ENCODE data around the gene ARF1.
"Not testable (repeated sequence)": the region's sequence is repeated elsewhere in the genome, so short reads cannot be mapped to it uniquely, and the experiment has no call there.

Gene ARF1

DNA sequence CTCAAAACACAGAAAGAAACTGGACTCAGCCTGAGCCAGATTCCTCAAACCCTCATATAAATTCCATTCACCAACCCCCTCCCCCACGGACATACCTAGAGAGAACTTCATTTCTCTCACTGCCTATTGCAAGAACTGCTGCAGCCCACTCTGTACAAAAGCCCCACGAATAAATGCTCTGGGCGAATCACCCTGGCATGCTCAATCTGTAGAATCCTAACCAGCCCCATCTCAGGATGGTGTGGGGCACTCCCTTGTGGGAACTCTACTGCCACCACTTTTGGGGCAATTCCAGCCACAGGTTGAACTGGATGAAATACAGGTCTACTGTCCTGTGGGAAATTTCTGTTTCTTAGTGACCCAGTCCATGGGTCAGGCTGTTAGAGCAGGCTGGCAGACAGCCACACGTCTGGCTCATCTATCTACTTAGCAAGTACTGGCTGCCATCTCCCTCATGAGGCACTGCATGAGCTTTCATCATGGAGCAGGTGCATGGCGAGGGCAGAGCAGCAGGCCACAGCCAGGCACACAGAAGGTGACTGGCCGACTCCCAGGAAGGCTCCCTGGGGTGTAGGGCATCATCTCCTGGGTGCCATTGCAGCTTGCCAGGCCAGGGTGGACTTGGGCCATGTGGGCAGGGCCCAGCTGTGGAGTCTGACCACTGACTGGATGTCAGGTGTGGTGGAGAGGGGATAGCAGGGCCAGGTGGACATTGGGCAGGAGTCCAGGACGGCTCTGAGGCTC, 22.2 kb downstream of the ARF1 start:
- DNase-seq, result no peak

DNA sequence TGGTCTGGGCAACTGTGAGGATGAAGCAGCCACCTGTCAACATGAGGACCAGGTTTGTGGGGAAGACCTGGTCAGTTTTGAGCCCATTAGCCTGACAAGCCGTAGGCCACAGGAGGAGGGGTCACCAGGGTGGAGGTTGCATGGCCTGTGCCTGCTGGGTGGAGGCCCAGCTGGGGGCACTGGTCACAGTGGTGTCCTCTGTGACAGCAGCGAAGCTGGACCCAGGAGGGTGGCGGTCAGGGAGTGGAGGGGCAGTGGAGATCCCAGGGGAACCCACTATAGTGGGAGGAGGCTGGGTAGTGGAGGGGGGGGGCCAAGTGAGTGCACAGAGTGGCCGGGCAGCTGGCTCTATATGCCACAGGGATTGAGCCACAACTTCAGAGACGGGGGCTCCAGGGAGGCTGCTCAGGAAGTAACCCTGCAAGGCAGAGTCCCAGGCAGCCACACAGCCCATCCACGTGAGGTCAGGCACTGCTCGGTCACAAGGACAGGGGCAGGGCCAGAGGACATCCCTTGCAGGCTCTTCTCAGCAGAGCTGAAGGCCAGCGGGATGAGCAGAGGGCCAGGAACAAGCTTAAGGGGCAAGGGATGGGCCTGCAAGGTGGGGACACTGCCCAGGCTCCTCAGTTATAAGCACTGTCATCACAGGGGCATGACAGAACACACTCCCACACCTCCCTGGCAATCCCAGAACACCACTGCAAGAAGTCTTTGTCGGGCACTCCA, 22.9 kb downstream of the ARF1 start:
- DNase-seq, result no peak

- no peak for DNase-seq
Measured at GRCh38 chr1:228105996-228106799, 23.7 kb downstream of the ARF1 start.

DNA sequence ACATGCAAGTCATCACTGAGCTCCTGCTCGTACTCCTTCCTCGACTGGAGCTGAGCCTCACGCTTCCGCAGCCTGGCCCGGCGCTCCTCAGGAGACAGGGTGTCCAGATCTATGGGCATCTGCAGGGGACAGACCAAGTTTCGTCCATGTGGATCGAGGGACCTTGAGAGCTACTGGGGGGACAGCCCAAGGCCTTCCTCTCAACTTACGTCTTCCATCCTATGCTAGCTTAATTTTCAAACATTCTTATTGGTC, 24.2 kb downstream of the ARF1 start:
- DNase-seq, result no peak

GRCh38 chr1:228107636-228108035, 25.1 kb downstream of the ARF1 start:
- DNase-seq, result no peak

GRCh38 chr1:228108055-228108690, 25.7 kb downstream of the ARF1 start:
- DNase-seq, result no peak

GRCh38 chr1:228108742-228109072, 26.2 kb downstream of the ARF1 start:
- no peak for DNase-seq

DNA sequence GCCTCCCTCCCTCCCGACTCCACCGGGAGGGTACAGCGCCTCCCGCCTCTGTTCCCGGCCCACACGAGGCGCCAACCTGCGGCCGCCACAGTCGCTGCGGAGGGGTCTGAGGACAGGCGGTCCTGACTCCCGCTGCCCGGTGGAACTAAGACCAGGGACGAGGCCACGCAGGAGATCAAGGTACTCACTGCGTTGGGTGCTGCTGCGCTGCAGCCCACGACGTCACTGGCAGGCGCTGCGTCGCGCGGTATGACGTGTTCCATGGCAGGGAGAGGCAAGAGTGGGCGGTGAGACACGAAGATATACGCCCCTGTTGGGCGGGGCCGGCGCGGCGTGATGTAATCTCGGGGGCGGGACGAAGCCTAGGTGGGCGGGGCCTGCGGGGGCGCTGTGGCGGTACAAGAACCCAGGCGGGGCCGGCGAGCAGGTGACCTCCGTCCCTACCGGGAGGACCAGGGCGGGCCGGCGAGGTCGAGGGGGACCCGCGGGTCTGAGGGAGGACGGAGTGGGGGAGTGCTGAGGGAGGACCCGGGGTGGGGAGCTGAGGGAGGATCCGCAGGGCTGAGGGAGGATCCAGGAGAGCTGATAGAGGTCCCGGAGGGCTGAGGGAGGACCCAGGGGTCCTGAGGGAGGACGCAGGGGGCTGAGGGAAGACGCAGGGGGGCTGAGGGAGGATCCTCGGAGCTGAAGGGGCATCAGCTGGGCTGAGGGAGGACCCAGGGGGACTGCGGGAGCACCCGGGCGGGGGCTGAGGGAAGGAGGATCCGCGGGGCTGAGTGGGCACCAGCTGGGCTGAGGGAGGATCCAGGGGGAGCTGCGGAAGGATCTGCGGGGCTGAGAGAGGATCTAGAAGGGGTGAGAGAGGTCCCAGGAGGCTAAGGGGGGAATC, 26.8 kb downstream of the ARF1 start, which contains the start of gene MRPL55:
TSS of gene MRPL55 (minus strand) at position 227 of the 889 bp plus-strand sequence. CDS start 1,039 bp downstream, outside the sequence.
- peak; percentile 38 for DNase-seq

DNA sequence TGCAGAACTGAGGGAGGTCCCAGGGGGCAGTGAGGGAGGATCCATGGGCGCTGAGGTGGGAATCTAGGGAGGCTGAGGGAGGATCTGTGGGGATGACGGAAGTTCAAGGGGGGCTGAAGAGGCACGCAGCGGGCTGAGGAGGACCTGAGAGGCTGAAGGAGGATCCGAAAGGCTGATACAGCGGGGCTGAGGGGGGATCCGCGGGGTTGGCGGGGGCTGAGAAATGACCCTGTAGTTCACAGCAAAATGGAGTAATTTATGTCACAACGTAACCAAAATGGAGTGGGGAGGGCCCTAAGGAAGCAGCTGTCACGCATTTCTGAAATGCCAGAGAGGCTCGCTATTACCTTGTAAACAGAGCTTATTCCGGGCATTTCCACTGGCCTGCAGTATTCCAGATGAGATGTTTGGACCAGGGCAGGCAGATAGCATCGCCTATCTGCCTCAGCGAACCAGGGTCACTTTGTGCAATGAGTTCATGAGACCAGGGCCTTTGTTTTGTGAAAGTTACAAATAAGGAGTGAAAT, 27.5 kb downstream of the ARF1 start:
- no peak for DNase-seq

- no peak for DNase-seq
Measured at GRCh38 chr1:228110556-228110955, 28.0 kb downstream of the ARF1 start.

GRCh38 chr1:228111315-228111714, 28.8 kb downstream of the ARF1 start:
- DNase-seq, result not testable (repeated sequence)

GRCh38 chr1:228112167-228112566, 29.7 kb downstream of the ARF1 start:
- DNase-seq, result no peak

- DNase-seq, result no peak
Measured at GRCh38 chr1:228112617-228113016, 30.1 kb downstream of the ARF1 start.

DNA sequence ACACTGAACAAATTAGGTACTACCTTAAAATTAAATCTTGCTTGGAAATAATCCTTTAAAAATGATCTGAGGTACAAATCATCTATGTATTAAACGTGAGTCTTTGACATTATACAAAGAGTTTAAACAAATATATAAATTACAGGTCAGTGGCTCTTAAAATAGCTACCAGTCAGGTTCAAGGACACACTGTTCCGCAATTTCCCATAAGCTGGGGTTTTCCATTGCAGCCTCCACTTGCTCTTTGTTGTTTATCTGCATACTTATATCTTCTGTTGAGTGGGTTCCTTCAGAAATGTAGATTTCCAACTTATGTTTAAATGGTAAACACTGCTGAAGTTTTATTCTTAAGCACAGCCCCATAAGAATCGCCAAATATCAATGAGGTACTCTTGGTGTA, 32.3 kb downstream of the ARF1 start:
- DNase-seq, result no peak

- no peak for DNase-seq
Measured at GRCh38 chr1:228117335-228117734, 34.8 kb downstream of the ARF1 start.

DNA sequence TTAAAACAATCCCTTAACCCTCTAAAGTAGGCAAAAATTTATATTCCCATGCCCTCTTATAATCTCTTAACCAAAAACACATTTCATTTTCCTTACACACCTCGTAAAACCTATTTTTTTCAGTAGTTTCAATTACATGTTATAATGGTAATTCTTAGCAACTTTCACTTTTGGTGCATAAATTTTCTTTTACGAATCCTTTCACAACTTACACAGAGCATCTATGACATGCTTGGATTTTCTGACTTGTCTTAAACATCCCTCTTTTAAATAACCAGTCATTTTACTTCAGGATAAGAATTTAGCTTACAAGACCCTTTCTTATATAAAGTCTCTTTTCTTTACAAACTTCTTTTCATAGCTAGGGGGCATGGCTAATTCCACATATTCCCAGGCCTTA, 35.5 kb downstream of the ARF1 start:
- no peak for DNase-seq

DNA sequence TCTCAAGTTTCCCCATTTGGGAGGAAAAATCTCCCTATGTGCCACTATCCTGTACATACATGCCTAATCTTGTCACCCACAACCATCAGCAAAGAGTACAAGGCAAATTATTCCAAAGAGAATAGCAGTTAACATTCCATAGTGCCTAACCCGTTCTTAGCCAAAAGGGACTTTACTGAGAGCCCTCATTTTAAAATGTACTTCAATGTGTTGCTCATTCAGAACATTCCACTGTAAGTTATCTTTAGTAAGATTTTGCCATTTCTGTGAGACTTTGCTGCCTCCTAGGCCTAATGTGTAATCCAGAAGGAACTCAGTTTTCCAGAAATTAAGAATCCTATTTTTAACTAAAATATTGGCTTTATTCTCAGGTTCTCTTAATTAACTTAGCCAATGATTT, 37.8 kb downstream of the ARF1 start:
- DNase-seq, result no peak

DNA sequence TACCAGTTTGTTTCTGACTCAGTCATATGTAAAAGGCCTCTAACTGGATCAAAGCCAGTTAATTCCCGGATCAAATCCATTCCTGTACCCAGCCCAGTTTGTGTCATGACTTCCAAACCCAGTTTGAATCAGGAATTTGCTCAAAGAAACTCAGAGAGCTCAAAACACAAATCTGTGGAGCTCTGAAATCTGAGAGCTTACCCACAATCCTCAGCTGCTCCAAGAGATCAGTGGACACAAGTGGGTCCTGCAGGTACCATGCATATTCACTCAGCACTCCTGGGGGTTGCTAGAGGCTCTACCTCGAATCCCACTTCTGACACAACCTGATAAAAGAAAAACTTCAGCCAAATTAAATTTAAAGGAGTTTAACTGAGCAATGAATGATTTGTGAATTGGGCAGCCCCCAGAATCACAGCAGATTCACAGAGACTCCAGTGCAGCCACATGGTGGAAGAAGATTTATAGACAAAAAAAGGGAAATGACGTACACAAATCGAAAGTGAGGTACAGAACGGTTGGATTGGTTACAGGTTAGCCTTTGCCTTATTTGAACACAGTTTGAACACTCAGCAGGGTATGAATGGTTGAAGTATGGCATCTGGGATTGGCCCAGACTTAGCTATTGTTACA, 38.5 kb downstream of the ARF1 start:
- DNase-seq, result no peak

DNA sequence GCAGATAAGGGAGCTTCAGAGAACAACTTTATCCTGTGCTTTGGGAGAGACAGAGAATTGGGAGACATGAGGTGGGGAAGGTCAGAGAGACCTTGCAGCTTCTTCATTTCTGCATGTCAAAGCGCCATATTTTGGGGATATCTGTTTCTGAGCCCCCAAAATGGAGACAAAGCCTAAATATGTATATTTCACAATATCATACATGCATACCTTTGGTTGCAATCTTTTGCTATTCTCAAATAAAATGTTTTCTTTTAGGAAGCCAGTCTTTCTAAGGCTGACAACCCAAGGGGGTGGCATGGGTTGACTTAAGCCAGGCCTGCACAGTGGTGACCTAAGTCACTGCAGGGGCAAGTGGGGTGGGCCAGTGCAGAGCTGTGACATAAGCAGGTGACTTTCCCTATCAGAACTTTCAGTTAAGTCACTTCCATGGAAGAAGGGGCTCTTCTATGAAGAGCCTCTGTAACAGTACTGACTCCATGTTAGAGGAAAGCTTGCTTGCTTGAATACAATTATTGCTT, 40.5 kb downstream of the ARF1 start:
- no peak for DNase-seq

DNA sequence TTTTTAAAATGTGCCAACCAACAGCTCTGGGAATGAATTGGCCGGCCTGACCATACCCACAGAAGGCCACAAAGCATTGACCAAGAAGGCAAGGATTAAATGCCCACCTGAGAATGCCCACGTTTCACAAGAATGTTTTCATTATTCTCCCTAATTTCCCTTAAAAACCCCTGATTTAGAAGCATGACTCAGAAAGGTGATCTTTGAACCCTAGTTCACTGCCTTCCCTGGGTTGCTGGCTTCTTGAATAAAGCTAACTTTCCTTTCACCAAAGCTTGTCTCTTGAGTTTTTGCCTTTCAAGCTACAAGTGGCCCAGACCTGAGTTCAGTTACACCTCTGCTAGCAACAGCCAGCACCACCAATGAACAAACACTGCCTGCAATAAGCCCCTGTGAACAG, 41.0 kb downstream of the ARF1 start:
- DNase-seq, result no peak

DNA sequence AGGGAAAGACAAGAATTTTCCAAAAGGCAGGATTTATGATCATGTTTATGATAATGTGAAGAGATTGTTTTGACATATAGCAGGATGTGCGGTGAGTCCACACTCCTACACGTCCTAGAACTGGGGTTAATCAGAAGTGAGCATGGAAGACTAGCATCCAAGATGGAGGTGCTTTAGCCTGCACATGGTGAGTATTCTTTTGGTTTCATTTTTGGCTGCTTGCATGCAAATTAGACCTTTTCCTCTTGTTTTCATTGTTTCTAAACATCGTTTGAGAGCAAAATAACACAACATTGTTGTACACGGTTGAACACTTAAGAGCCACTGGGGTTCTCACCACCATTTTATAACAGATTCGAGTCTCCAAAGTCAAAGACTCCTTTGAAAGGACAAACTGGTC, 42.7 kb downstream of the ARF1 start:
- DNase-seq, result no peak

DNA sequence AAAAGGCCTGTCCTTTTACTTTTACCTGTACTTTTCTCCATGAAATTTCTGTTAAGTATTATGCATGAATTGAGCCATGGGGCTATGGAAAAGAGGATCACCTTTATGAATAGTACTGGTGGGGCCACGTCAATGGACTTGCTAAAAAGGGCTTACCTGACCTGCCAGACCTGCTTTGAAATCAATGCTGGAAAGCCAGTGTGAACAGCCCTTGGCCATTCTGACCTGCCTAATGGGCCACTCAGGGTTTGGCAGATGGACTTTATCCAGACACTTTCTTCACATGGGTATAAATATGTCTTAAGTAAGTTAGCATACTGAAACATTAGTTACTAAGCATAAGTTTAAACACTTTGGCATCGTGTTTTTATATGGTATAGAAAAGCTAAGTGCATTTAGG, 49.3 kb downstream of the ARF1 start:
- no peak for DNase-seq

All from NCI-H187 treated with DMSO at 0.1 percent for 48 hours (cell line).